H9 (cell line): ENCODE measurements around the gene MAGI3. TPM values are rescaled to one million over a fixed set of nuclear protein-coding genes. Genes with fewer than 3 reads are reported as not detected.

Source experiments
- DNase-seq: peaks from one replicate; pipeline ENCODE4 v3.0.0-alpha.2; 2017
- H2AFZ ChIP-seq: one replicate; pipeline ENCODE4 v1.6.1; 2013; ENCODE audit warnings: mild to moderate bottlenecking, low read length, control low read depth, moderate library complexity
- H2AK5ac ChIP-seq: 2 replicates; pipeline ENCODE4 v1.6.1; 2013; ENCODE audit warnings: low read length, control low read depth, mixed read lengths; ENCODE audit not compliant: insufficient read length
- H2BK120ac ChIP-seq: one replicate; pipeline ENCODE4 v1.6.1; 2013; ENCODE audit warnings: low read depth, mild to moderate bottlenecking, low read length, control low read depth, inconsistent platforms; ENCODE audit not compliant: poor library complexity, severe bottlenecking
- H2BK12ac ChIP-seq: 2 replicates; pipeline ENCODE4 v1.6.1; 2013; ENCODE audit warnings: low read length, control low read depth, mixed read lengths, low read depth; ENCODE audit not compliant: insufficient read length
- H2BK15ac ChIP-seq: 2 replicates; pipeline ENCODE4 v1.6.1; 2013; ENCODE audit warnings: low read depth, low read length, control low read depth
- H2BK20ac ChIP-seq: one replicate; pipeline ENCODE4 v1.6.1; 2013; ENCODE audit warnings: low read depth, mild to moderate bottlenecking, low read length, control low read depth, inconsistent platforms; ENCODE audit not compliant: poor library complexity, severe bottlenecking
- H2BK5ac ChIP-seq: 2 replicates; pipeline ENCODE4 v1.6.1; 2013; ENCODE audit warnings: low read length, control low read depth, mixed read lengths; ENCODE audit not compliant: insufficient read length
- H3K14ac ChIP-seq: 2 replicates; pipeline ENCODE4 v1.6.1; 2013; ENCODE audit warnings: low read length, control low read depth; ENCODE audit not compliant: insufficient read depth
- H3K18ac ChIP-seq: 2 replicates; pipeline ENCODE4 v1.6.1; 2013; ENCODE audit warnings: low read depth, mild to moderate bottlenecking, mixed read lengths, low read length, control low read depth; ENCODE audit not compliant: insufficient read length
- H3K23ac ChIP-seq: 2 replicates; pipeline ENCODE4 v1.6.1; 2013; ENCODE audit warnings: low read length, control low read depth, mixed read lengths, low read depth; ENCODE audit not compliant: insufficient read length
- H3K23me2 ChIP-seq: 2 replicates; pipeline ENCODE4 v1.6.1; 2013; ENCODE audit warnings: low read depth, mild to moderate bottlenecking, mixed read lengths, low read length, control low read depth; ENCODE audit not compliant: insufficient read length, poor library complexity, severe bottlenecking
- H3K27ac ChIP-seq: 2 replicates; pipeline ENCODE4 v1.5.1; 2013; ENCODE audit warnings: low read length, control low read depth, mixed read lengths, low read depth; ENCODE audit not compliant: insufficient read length
- H3K27me3 ChIP-seq: 2 replicates; pipeline ENCODE4 v1.6.1; 2013; ENCODE audit warnings: low read length, control low read depth, inconsistent platforms; ENCODE audit not compliant: insufficient read depth
- H3K4ac ChIP-seq: 2 replicates; pipeline ENCODE4 v1.6.1; 2013; ENCODE audit warnings: low read depth, mild to moderate bottlenecking, control low read depth, inconsistent platforms, low read length, moderate library complexity
- H3K4me1 ChIP-seq: 2 replicates; pipeline ENCODE4 v1.6.1; 2013; ENCODE audit warnings: low read length, control low read depth, inconsistent platforms; ENCODE audit not compliant: insufficient read depth
- H3K4me2 ChIP-seq: 2 replicates; pipeline ENCODE4 v1.6.1; 2013; ENCODE audit warnings: low read length, control low read depth, mixed read lengths; ENCODE audit not compliant: insufficient read length, insufficient read depth
- H3K56ac ChIP-seq: 2 replicates; pipeline ENCODE4 v1.6.1; 2013; ENCODE audit warnings: low read depth, mild to moderate bottlenecking, mixed read lengths, low read length, control low read depth; ENCODE audit not compliant: insufficient read length
- H3K79me1 ChIP-seq: 2 replicates; pipeline ENCODE4 v1.6.1; 2013; ENCODE audit warnings: low read depth, mild to moderate bottlenecking, moderate library complexity, low read length, control low read depth, inconsistent platforms; ENCODE audit not compliant: insufficient read depth, poor library complexity, severe bottlenecking
- H3K79me2 ChIP-seq: 2 replicates; pipeline ENCODE4 v1.6.1; 2013; ENCODE audit warnings: low read length, control low read depth, inconsistent platforms; ENCODE audit not compliant: insufficient read depth
- H3K9ac ChIP-seq: 2 replicates; pipeline ENCODE4 v1.6.1; 2013; ENCODE audit warnings: low read length, control low read depth, mixed read lengths; ENCODE audit not compliant: insufficient read length; ENCODE audit errors: extremely low read depth
- H3K9me3 ChIP-seq: one replicate; pipeline ENCODE4 v1.6.1; 2013; ENCODE audit warnings: low read depth, low read length, inconsistent platforms; ENCODE audit not compliant: control insufficient read depth
- H3T11ph ChIP-seq: one replicate; pipeline ENCODE4 v1.6.1; 2013; ENCODE audit warnings: mild to moderate bottlenecking, low read length, control low read depth, inconsistent platforms
- H4K20me1 ChIP-seq: one replicate; pipeline ENCODE4 v1.6.1; 2013; ENCODE audit not compliant: control insufficient read depth, insufficient read length, insufficient read depth
- H4K5ac ChIP-seq: 2 replicates; pipeline ENCODE4 v1.6.1; 2013; ENCODE audit warnings: low read depth, mild to moderate bottlenecking, mixed read lengths, low read length, control low read depth; ENCODE audit not compliant: insufficient read length
- H4K8ac ChIP-seq: replicated peaks from 2 replicates; pipeline ENCODE4 v1.6.1; 2013; ENCODE audit warnings: low read length, control low read depth, mixed read lengths, low read depth; ENCODE audit not compliant: insufficient read length
- H4K91ac ChIP-seq: 2 replicates; pipeline ENCODE4 v1.6.1; 2013; ENCODE audit warnings: low read depth, mild to moderate bottlenecking, moderate library complexity, mixed read lengths, low read length, control low read depth; ENCODE audit not compliant: insufficient read length
- H3K27ac Mint-ChIP-seq, 3 experiments: 2 replicates in 2 of 3; 3 replicates in 1 of 3; pipeline ENCODE4 v1.8.0; 2020 to 2021; ENCODE audit warnings: mixed read lengths in 3 of 3, mild to moderate bottlenecking in 1 of 3, moderate library complexity in 1 of 3
- H3K27me3 Mint-ChIP-seq: 2 replicates; pipeline ENCODE4 v1.8.0; 2021; ENCODE audit warnings: low read depth, mild to moderate bottlenecking, moderate library complexity, mixed read lengths
- H3K36me3 Mint-ChIP-seq, 3 experiments: 2 replicates in 2 of 3; 3 replicates in 1 of 3; pipeline ENCODE4 v1.8.0; 2020 to 2021; ENCODE audit warnings: low read depth in 3 of 3, mixed read lengths in 3 of 3; ENCODE audit not compliant: insufficient read depth in 1 of 3
- H3K4me1 Mint-ChIP-seq, 2 experiments: 2 replicates each; pipeline ENCODE4 v1.8.0; 2020; ENCODE audit warnings: mixed read lengths in 2 of 2
- H3K4me3 Mint-ChIP-seq, 2 experiments: 2 replicates in 1 of 2; 3 replicates in 1 of 2; pipeline ENCODE4 v1.8.0; 2020 to 2021; ENCODE audit warnings: mild to moderate bottlenecking in 2 of 2, mixed read lengths in 2 of 2, moderate library complexity in 1 of 2
- H3K9me3 Mint-ChIP-seq, 2 experiments: 2 replicates in 1 of 2; 3 replicates in 1 of 2; pipeline ENCODE4 v1.8.0; 2020; ENCODE audit warnings: mild to moderate bottlenecking in 2 of 2, mixed read lengths in 2 of 2, moderate library complexity in 1 of 2
- total RNA-seq: library from RNA; stranded (reverse); gene quantifications from 2 replicates; pipeline ENCODE4 v1.2.1, GENCODE V29; 2021
- TF ChIP-seq, protein P1 (sequence below): fragments of 200-600 bp; sonication (generic); conservative IDR thresholded peaks from 3 replicates; pipeline ENCODE4 v1.8.0; 2021; ENCODE audit warnings: antibody characterized with exemption, mild to moderate bottlenecking

The MAGI3 gene
- total RNA-seq, 1 experiment from 2014 or later: 8.2 TPM

DNA sequence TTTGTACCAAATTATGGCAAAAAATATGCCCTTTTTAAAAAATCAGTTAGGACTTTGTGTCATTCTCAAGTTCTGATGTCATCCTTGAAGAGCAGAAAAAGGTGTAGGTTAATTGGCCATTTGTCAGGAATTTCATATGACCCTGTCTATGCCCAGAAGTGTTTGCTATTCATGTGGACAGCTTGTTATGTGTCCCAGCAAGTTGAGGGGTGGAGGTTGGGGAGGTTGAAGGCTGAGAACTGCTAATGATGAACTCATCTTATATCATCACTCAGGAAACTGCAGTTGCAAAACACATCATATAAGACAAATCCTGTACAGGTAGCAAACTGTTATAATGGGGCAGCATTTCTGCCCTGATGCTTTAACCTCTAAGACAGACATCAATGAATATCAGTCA lies 262.5 kb downstream of the MAGI3 start:
- Histone ChIP-seq H2BK20ac (no peak overlapping the region), H2BK5ac (no peak overlapping the region), H3K27ac (no peak overlapping the region), H3K27me3 (no peaks in the 10 kb centered on the region), H3K79me1 (no peaks in the 10 kb centered on the region), H4K8ac (no peak overlapping the region), H4K5ac (no peak overlapping the region), H2BK120ac (no peak overlapping the region), H3K56ac (no peak overlapping the region), H4K20me1 (no peaks in the 10 kb centered on the region), H3K4ac (no peak overlapping the region), H3K4me2 (no peak overlapping the region), H3K23ac (no peak overlapping the region), H3K14ac (no peak overlapping the region), H2AFZ (no peak overlapping the region), H4K91ac (no peak overlapping the region), H3T11ph (no peak overlapping the region), H2AK5ac (no peak overlapping the region), H3K18ac (no peak overlapping the region), H3K4me1 (no peaks in the 10 kb centered on the region), H3K23me2 (no peaks in the 10 kb centered on the region), H3K9me3 (no peaks in the 10 kb centered on the region), H3K79me2 (no peaks in the 10 kb centered on the region), H2BK12ac (no peak overlapping the region), H3K9ac (no peak overlapping the region), H2BK15ac (no peak overlapping the region)
- Mint-ChIP-seq H3K9me3 (no peaks in the 10 kb centered on the region), H3K36me3 (no peaks in the 10 kb centered on the region), H3K27ac (no peak overlapping the region), H3K4me3 (no peak overlapping the region), H3K4me1 (no peaks in the 10 kb centered on the region), H3K27me3 (no peaks in the 10 kb centered on the region)
- TF ChIP-seq, protein P1, sequence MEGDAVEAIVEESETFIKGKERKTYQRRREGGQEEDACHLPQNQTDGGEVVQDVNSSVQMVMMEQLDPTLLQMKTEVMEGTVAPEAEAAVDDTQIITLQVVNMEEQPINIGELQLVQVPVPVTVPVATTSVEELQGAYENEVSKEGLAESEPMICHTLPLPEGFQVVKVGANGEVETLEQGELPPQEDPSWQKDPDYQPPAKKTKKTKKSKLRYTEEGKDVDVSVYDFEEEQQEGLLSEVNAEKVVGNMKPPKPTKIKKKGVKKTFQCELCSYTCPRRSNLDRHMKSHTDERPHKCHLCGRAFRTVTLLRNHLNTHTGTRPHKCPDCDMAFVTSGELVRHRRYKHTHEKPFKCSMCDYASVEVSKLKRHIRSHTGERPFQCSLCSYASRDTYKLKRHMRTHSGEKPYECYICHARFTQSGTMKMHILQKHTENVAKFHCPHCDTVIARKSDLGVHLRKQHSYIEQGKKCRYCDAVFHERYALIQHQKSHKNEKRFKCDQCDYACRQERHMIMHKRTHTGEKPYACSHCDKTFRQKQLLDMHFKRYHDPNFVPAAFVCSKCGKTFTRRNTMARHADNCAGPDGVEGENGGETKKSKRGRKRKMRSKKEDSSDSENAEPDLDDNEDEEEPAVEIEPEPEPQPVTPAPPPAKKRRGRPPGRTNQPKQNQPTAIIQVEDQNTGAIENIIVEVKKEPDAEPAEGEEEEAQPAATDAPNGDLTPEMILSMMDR: no peak
- DNase-seq: no peak
